ENCODE data around the gene PIGT.

DNA sequence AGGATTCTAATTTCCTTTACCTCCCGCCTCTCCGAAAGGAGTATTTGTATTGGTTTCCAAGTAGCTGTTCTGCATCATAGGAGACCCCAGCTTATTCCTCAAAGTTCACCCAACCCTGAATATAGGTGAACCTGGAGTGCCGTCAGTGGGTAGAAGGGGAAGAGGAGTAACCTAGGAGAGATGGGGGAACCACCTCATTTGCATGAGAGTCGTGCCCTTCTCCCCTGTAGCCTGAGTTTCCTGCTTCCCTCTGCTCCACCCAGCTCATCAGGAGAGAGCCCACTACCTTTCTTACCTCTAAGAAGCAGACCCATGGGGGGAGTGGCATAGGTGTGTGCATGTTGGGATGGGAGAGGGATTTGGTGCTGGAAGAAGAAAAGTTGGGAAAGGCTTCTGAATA is 36.3 kb downstream of the PIGT start:
- TF ChIP-seq, protein P1, sequence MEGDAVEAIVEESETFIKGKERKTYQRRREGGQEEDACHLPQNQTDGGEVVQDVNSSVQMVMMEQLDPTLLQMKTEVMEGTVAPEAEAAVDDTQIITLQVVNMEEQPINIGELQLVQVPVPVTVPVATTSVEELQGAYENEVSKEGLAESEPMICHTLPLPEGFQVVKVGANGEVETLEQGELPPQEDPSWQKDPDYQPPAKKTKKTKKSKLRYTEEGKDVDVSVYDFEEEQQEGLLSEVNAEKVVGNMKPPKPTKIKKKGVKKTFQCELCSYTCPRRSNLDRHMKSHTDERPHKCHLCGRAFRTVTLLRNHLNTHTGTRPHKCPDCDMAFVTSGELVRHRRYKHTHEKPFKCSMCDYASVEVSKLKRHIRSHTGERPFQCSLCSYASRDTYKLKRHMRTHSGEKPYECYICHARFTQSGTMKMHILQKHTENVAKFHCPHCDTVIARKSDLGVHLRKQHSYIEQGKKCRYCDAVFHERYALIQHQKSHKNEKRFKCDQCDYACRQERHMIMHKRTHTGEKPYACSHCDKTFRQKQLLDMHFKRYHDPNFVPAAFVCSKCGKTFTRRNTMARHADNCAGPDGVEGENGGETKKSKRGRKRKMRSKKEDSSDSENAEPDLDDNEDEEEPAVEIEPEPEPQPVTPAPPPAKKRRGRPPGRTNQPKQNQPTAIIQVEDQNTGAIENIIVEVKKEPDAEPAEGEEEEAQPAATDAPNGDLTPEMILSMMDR (IDR thresholded peaks at IDR 0.05 in 2 of 3, conservative IDR thresholded peaks at IDR 0.05 in 1 of 3; ENCODE audit: borderline replicate concordance in 1 of 3, insufficient read depth in 1 of 3, low read depth in 2 of 3, low read length in 2 of 3), result no peak
- TF ChIP-seq POLR2A (IDR thresholded peaks at IDR 0.05; ENCODE audit: borderline replicate concordance, extremely low read depth, insufficient read depth, insufficient read length) (no peak), ZNF274 (IDR thresholded peaks at IDR 0.05; ENCODE audit: low read depth, low read length) (no peak), ZFX (IDR thresholded peaks at IDR 0.05) (no peak), ATF3 (IDR thresholded peaks at IDR 0.05) (no peak), TCF7L2 (IDR thresholded peaks at IDR 0.05; ENCODE audit: borderline replicate concordance, extremely low read depth, insufficient read depth, insufficient read length) (no peak)
